ENCODE results near the gene FAM120A. TPM values are rescaled to one million over a fixed set of nuclear protein-coding genes. Genes with fewer than 3 reads are reported as not detected.

FAM120A gene
- total RNA-seq, 4 donors from 2014 or later = 81.7 to 125 (median 90.1) TPM

DNA sequence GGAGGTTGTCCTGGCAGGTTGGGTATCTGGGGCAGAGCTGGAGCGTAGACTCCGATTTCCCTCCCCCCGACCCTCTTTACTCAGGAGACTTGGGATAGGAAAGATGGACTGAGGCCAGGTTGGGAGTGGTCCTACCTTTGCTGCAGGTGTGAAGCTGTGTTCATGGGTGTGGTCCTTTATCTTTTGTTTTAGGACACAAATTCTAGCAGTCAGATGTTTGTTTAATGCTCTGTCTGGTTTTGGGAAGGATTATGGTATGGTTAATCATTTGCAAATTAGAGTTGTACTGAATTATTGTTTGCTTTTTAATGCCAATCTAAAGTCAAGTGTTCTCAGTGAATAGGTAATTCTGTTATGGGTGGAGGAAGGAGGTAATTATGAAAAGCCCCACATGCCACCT, 16.0 kb downstream of the FAM120A start:
- Histone ChIP-seq H3K4me1 (peaks cover 55 to 92% (median 80%) of the 10 kb centered on the region in 4 donors), H3K27me3 (no peaks in the 10 kb centered on the region), H3K9me3 (no peaks in the 10 kb centered on the region), H3K27ac (replicated peaks in 1 of 4) (no peak overlapping the region), H3K4me3 (no peak overlapping the region), H3K36me3 (peaks cover 0 to 10% (median 0%) of the 10 kb centered on the region in 4 donors)
- intact Hi-C loops (cut with DNase I) = no loop called here
- 95% methylated on average over 3 of the region's 3 CpGs for WGBS
- no peak for DNase-seq (ENCODE audit: extremely low spot score)
- TF ChIP-seq, protein P1, sequence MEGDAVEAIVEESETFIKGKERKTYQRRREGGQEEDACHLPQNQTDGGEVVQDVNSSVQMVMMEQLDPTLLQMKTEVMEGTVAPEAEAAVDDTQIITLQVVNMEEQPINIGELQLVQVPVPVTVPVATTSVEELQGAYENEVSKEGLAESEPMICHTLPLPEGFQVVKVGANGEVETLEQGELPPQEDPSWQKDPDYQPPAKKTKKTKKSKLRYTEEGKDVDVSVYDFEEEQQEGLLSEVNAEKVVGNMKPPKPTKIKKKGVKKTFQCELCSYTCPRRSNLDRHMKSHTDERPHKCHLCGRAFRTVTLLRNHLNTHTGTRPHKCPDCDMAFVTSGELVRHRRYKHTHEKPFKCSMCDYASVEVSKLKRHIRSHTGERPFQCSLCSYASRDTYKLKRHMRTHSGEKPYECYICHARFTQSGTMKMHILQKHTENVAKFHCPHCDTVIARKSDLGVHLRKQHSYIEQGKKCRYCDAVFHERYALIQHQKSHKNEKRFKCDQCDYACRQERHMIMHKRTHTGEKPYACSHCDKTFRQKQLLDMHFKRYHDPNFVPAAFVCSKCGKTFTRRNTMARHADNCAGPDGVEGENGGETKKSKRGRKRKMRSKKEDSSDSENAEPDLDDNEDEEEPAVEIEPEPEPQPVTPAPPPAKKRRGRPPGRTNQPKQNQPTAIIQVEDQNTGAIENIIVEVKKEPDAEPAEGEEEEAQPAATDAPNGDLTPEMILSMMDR (IDR thresholded peaks at IDR 0.05) = no peak
- TF ChIP-seq EP300 (IDR thresholded peaks at IDR 0.05) = no peak
- no peak for TF ChIP-seq POLR2AphosphoS5 (IDR thresholded peaks at IDR 0.05)
- no peak for TF ChIP-seq POLR2A (IDR thresholded peaks at IDR 0.05; ENCODE audit: low read depth)

DNA sequence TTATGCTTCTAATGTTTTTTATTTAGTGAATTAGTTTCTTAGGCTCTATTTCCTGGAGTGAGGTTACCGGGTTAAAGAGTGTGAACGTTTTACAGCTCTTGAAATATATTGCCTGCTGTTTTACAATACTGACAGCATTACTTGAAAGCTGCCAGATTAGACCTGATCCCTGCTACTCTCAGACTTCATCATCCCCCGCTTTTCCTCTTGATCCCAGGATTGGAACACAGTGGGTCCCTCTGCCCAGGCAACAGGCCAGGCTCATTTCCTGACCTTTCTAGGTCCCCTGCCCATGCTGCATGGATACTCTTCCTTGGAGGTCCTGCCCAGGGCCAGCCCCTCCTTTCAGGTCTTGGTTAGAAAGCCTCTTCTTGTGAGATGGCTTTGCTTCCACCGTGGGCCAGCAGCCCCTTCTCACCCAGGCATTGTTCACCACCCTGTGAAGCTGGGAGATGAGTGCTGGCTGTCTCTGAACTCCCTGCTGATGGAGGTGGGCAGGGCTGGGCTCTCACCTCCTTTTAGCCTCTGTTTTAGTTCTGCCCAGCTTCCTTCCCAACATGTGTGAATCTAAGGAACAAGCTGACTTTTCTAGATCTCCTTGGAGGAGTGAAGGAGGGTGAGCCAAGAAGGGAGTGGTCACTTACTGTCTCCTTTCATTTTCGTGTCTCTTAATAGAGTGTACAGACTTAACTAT, 17.4 kb downstream of the FAM120A start:
- Histone ChIP-seq H3K27me3 (no peaks in the 10 kb centered on the region), H3K27ac (replicated peaks in 1 of 4) (peak overlapping the region; percentile 16 to 72 (median 57)), H3K4me1 (peaks cover 51 to 81% (median 74%) of the 10 kb centered on the region in 4 donors), H3K4me3 (peak overlapping the region in 3 of 4 donors; percentile 0 to 11 (median 8)), H3K36me3 (peaks cover 0 to 11% (median under 1%) of the 10 kb centered on the region in 4 donors), H3K9me3 (no peaks in the 10 kb centered on the region)
- DNase-seq (ENCODE audit: extremely low spot score) = no peak
- TF ChIP-seq POLR2A (IDR thresholded peaks at IDR 0.05; ENCODE audit: low read depth) (no peak), EP300 (IDR thresholded peaks at IDR 0.05) (no peak), POLR2AphosphoS5 (IDR thresholded peaks at IDR 0.05) (no peak)
- TF ChIP-seq, protein P1 (IDR thresholded peaks at IDR 0.05) = no peak
- 23% methylated on average over 5 of the region's 5 CpGs for WGBS
- intact Hi-C loops (cut with DNase I) = no loop called here

DNA sequence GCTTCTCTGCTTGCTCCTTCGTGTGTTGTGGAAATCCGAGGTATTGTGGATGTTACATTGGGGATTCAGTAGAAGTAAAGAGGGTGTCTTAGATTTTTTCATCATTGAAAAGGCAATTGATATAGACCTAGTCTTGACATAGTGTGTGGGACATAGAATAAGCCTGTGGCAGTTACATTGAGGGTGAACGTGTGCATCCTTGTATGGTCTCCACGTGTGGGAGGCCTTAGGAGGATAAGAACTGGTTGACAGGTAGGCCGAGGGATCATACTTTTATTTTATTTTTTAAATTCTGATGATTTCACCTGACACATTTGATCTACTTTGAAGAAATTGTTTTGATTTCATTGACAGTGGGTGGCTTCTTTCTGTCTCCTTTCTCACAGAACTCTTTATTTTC, 18.9 kb downstream of the FAM120A start:
- H3K4me3 ChIP-seq = no peak overlapping the region
- H3K27me3 ChIP-seq = no peaks in the 10 kb centered on the region
- peaks cover 36 to 68% (median 62%) of the 10 kb centered on the region in 4 donors for H3K4me1 ChIP-seq
- DNase-seq (ENCODE audit: extremely low spot score) = no peak
- 83% methylated on average over 5 of the region's 5 CpGs for WGBS
- no peaks in the 10 kb centered on the region for H3K9me3 ChIP-seq
- intact Hi-C loops (cut with DNase I) = no loop called here
- peak overlapping the region in 2 of 4 donors; percentile 47 to 72 for H3K27ac ChIP-seq (replicated peaks in 1 of 4)
- peaks cover 0 to 14% (median 2%) of the 10 kb centered on the region in 4 donors for H3K36me3 ChIP-seq
- TF ChIP-seq, protein P1 (IDR thresholded peaks at IDR 0.05) = no peak
- TF ChIP-seq POLR2A (IDR thresholded peaks at IDR 0.05; ENCODE audit: low read depth) (no peak), EP300 (IDR thresholded peaks at IDR 0.05) (no peak), POLR2AphosphoS5 (IDR thresholded peaks at IDR 0.05) (no peak)

DNA sequence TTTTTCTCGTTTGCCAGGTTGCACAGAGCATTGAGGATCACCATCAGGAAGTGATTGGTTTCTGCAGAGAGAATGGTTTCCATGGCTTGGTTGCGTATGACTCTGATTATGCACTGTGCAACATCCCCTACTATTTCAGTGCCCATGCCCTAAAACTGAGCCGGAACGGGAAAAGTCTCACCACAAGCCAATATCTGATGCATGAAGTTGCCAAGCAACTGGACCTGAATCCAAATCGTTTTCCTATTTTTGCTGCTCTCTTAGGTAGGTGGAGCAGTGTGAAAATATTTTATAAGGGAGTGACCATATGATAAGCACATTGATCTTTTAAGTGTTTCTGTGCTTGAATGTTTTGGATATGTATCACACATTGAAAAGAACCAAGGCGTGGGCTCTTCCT, 19.6 kb downstream of the FAM120A start:
- H3K27ac ChIP-seq (replicated peaks in 1 of 4) = no peak overlapping the region
- intact Hi-C loops (cut with DNase I) = no loop called here
- H3K4me3 ChIP-seq = no peak overlapping the region
- peaks cover 0 to 14% (median 2%) of the 10 kb centered on the region in 4 donors for H3K36me3 ChIP-seq
- peaks cover 29 to 68% (median 62%) of the 10 kb centered on the region in 4 donors for H3K4me1 ChIP-seq
- TF ChIP-seq EP300 (IDR thresholded peaks at IDR 0.05) = no peak
- no peak for TF ChIP-seq POLR2AphosphoS5 (IDR thresholded peaks at IDR 0.05)
- TF ChIP-seq, protein P1 (IDR thresholded peaks at IDR 0.05) = no peak
- no peak for TF ChIP-seq POLR2A (IDR thresholded peaks at IDR 0.05; ENCODE audit: low read depth)
- WGBS = 81% methylated on average over 6 of the region's 6 CpGs
- peak; percentile 2 for DNase-seq (ENCODE audit: extremely low spot score)
- H3K27me3 ChIP-seq = no peaks in the 10 kb centered on the region
- no peaks in the 10 kb centered on the region for H3K9me3 ChIP-seq

All from esophagus muscularis mucosa (tissue), 4 donors.